ENCODE data around the gene TSC22D2.

TSC22D2 gene

DNA sequence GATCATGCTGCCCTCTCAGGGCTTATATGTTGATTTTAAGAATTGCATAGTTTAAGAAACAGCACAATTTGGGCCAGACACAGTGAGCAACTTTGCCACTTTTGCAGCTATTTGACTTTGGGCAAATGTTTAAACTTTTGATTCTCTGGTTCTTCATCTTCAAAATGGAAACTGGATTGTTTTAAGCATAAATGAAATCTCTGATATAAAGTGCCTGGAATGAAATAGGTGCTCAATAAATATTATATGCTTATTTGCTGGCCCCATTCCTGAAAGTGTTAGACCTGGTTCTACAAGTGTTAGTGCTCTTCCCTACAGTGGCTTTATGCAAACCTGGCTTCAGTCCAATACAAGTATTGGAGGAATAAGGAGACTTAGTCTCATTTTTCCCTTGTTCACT, 33.1 kb upstream of the TSC22D2 start:
- H3K4me3 ChIP-seq (replicated peaks; ENCODE audit: low read depth, low read length) = no peak overlapping the region
- TF ChIP-seq, protein P1, sequence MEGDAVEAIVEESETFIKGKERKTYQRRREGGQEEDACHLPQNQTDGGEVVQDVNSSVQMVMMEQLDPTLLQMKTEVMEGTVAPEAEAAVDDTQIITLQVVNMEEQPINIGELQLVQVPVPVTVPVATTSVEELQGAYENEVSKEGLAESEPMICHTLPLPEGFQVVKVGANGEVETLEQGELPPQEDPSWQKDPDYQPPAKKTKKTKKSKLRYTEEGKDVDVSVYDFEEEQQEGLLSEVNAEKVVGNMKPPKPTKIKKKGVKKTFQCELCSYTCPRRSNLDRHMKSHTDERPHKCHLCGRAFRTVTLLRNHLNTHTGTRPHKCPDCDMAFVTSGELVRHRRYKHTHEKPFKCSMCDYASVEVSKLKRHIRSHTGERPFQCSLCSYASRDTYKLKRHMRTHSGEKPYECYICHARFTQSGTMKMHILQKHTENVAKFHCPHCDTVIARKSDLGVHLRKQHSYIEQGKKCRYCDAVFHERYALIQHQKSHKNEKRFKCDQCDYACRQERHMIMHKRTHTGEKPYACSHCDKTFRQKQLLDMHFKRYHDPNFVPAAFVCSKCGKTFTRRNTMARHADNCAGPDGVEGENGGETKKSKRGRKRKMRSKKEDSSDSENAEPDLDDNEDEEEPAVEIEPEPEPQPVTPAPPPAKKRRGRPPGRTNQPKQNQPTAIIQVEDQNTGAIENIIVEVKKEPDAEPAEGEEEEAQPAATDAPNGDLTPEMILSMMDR (IDR thresholded peaks at IDR 0.05; ENCODE audit: low read length, missing control alignments) = no peak
- DNase-seq (ENCODE audit: low read depth) = no peak

DNA sequence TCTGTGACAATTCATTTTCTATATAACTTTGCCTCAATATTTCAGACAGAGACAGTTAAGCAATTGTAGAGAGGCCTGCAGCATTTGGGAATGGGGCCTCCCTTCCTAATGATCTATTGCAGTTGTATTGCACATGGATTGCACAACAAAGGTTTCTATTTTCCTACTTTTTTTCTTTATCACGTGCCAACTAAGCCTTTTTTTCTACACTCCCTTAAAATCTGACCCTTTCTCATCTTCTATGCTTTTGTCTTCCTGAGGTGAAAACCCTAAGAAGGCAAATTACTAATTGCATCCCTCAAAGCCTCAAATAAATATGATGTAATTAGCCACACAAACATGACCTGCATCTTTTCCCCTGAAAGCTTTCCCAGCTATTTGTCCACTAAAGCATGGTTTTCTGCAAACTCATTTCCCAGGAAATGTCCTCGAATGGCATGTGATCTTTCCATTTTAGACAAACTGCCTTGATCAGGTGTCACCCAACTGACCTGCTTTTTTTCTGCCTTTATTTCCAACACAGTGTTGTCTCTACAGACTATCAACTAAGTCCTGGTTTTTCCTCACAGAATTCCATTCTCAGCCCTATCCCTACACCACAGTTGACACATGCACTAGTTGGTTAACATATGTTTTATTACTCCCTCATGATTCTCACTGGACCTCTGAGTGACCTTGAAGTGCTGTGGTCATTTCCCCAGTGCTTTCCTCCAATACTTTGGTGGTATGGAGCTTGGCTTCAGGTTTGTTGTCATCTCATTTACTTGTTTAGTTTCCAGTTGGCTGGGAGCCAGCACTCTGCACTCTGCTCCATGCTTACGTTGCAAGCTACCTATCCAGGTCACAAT, 31.9 kb upstream of the TSC22D2 start:
- TF ChIP-seq, protein P1 (IDR thresholded peaks at IDR 0.05; ENCODE audit: low read length, missing control alignments) = no peak
- peak; percentile 82 for DNase-seq (ENCODE audit: low read depth)
- no peak overlapping the region for H3K4me3 ChIP-seq (replicated peaks; ENCODE audit: low read depth, low read length)

DNA sequence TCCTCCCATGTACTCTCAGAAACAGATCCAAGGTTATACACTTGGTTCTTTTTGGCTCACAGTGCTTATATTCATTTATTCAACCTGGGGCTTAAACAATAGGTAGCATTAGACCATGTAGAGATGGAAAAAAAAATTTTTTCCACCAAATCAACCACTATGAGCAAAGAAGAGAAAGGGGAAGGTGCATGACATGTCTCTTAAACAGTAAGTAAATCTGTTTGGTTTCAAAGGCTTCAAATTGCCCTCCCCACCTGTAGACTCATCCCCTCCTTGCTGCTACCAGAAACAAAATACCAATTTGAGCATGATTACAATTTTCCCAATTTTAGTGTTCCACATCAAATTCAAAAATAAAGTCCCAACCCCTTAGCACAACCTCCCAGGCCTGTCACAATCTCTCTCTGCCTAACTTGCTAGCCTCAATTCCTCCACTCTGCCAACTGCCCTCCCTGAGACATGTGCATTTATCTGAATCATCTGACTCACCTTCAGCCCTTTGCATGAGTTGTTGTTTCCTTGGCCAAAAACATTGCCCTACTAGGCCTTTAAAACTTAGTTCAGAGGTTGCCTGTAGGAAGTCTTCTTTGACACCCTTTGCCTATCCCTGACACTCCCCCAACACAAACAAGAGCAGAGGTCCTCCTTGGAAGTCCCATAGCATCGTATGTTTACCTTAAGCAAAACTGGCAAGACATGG, 30.3 kb upstream of the TSC22D2 start:
- TF ChIP-seq, protein P1 (IDR thresholded peaks at IDR 0.05; ENCODE audit: low read length, missing control alignments) = no peak
- no peak overlapping the region for H3K4me3 ChIP-seq (replicated peaks; ENCODE audit: low read depth, low read length)

DNA sequence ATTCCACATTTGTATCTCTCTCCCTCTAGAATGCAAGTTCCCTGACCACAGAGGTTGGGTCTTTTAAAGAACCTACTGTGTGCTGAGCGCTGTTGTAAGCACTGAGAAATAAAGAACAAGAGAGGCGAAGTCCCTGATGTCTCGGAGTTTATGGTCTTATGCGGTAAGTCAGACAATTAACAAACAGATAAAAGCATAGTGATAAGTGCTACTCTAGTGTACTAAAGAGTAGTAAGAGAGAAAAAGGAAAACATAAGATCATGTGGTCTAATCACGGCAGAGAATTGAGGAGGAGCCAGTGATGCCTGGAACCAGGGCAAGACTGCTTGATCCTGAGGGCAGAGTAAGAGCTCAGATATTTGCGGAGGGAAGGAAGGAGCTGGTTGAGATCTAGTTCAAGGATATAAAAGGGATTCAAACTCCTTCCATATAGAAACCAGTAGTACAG, 29.8 kb upstream of the TSC22D2 start:
- H3K4me3 ChIP-seq (replicated peaks; ENCODE audit: low read depth, low read length) = no peak overlapping the region
- no peak for DNase-seq (ENCODE audit: low read depth)
- TF ChIP-seq, protein P1 (IDR thresholded peaks at IDR 0.05; ENCODE audit: low read length, missing control alignments) = no peak

More for the DNA sequence above, 30.3 kb upstream of the TSC22D2 start:
- DNase-seq (ENCODE audit: low read depth) = no peak

DNA sequence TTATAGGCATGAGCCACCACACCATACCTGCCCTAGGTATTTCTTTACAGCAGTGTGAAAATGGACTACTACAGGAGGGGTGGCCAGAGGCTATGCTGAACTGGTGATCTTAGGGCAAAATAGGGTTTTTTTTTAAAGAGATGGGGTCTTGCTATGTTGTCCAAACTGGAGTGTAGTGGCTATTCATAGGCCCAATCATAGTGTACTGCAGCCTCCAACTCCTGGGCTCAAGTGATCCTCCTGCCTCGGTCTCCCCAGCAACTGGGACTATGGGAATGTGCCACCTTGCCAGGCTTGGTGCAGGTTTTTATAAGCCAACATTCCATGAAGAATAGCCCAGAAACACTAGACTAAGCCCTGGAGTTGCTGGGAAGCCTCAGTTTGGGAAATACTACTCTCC, 28.6 kb upstream of the TSC22D2 start:
- H3K4me3 ChIP-seq (replicated peaks; ENCODE audit: low read depth, low read length) = no peak overlapping the region
- TF ChIP-seq, protein P1 (IDR thresholded peaks at IDR 0.05; ENCODE audit: low read length, missing control alignments) = no peak
- DNase-seq (ENCODE audit: low read depth) = no peak

DNA sequence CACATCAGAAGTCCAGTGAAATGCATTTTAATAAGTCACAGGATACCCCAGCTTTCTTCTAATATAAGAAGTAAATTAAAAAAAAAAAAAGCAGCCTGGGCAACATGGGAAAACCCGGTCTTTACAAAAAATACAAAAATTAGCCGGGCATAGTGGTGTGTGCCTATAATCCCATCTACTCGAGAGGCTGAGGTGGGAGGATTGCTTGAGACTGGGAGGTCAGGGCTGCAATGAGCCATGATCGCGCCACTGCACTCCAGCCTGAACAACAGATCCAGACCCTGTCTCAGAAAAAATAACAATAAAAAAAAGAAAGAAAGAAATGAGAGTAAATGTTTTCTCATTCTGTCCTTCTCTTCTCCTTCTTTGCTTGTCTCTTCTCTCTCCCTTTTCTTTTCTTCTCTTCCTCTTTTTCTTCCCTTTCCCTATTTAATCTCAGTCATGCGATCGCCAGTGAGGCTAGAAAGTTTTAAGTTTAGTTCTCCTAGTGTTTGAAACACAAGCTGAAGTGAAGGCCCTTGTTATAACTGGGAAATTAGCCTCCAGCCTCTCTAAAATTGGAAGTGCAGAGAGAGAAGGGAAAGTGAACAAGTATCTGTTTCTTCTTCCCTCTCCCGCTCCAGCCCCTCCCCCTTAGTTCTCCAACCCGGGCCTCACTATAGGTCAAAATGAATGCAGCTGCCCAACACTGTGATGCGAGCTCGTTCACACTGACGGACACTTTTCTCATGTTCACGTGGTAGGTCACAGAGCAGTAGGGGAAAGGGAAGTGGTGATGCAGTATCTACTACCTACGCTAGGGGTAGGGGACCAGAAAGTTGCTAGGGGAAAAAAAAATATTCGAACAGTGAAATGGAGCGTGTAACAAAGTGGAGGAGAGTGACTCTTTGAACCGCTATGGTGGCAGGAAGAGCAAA, 23.5 kb upstream of the TSC22D2 start:
- TF ChIP-seq, protein P1 (IDR thresholded peaks at IDR 0.05; ENCODE audit: low read length, missing control alignments) = no peak
- no peak overlapping the region for H3K4me3 ChIP-seq (replicated peaks; ENCODE audit: low read depth, low read length)
- no peak for DNase-seq (ENCODE audit: low read depth)
